ENCODE measurements around the gene MCM6. TPM values are rescaled to one million over a fixed set of nuclear protein-coding genes. Genes with fewer than 3 reads are reported as not detected.

The MCM6 gene
- total RNA-seq, 1 experiment from 2014 or later = 113 TPM

DNA sequence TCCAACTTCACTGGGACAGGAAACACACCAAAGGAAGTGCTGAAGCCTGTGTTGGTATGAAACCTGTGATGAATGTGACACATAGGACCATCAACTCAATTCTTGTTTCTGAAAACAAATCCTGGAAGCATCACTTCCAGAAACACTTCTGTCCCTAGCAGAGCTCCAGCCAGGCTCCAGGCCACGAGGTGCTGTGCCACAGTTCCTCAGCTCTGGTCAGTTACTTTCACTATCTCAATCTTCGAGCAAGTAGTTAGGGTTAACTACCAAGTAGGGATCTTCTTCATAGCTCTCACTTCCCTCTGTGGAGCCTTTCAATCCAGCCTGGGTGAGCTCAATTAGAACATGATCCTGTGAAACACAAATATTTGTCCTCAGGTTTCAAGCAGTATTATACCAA is 35.6 kb downstream of the MCM6 start:
- no peak overlapping the region for H3K14ac ChIP-seq (ENCODE audit: insufficient read depth, low read length)
- H3K4me1 ChIP-seq (ENCODE audit: insufficient read depth, low read length) = no peaks in the 10 kb centered on the region
- no peak overlapping the region for H3K9ac ChIP-seq (ENCODE audit: extremely low read depth, insufficient read length, low read length)
- H2BK12ac ChIP-seq (ENCODE audit: insufficient read length, low read depth, low read length) = no peak overlapping the region
- H4K5ac ChIP-seq (ENCODE audit: insufficient read length, low read depth, low read length) = no peak overlapping the region
- H3K4me1 Mint-ChIP-seq = no peaks in the 10 kb centered on the region; a peak in 1 of 4 replicates
- H4K91ac ChIP-seq (ENCODE audit: insufficient read length, low read depth, low read length) = no peak overlapping the region
- H3K4ac ChIP-seq (ENCODE audit: low read depth, low read length) = no peak overlapping the region
- no peak overlapping the region for H3K56ac ChIP-seq (ENCODE audit: insufficient read length, low read depth, low read length)
- no peak overlapping the region for H3K27ac ChIP-seq (ENCODE audit: insufficient read length, low read depth, low read length)
- H2AFZ ChIP-seq (ENCODE audit: low read length) = no peak overlapping the region
- H3K23me2 ChIP-seq (ENCODE audit: insufficient read length, low read depth, low read length, poor library complexity, severe bottlenecking) = no peaks in the 10 kb centered on the region
- H3K4me3 Mint-ChIP-seq = no peak overlapping the region
- H3K9me3 Mint-ChIP-seq = no peaks in the 10 kb centered on the region
- H3K36me3 Mint-ChIP-seq (ENCODE audit: insufficient read depth in 1 of 3, low read depth in 3 of 3) = peaks cover 23 to 49% (median 47%) of the 10 kb centered on the region in 3 experiments
- no peak overlapping the region for H2BK15ac ChIP-seq (ENCODE audit: low read depth, low read length)
- H4K20me1 ChIP-seq (ENCODE audit: control insufficient read depth, insufficient read depth, insufficient read length) = no peaks in the 10 kb centered on the region
- no peaks in the 10 kb centered on the region for H3K27me3 Mint-ChIP-seq (ENCODE audit: low read depth)
- no peak for DNase-seq
- TF ChIP-seq CTCF (conservative IDR thresholded peaks at IDR 0.05) = no peak
- H2BK5ac ChIP-seq (ENCODE audit: insufficient read length, low read length) = no peak overlapping the region
- H2AK5ac ChIP-seq (ENCODE audit: insufficient read length, low read length) = no peak overlapping the region
- no peak overlapping the region for H3T11ph ChIP-seq (ENCODE audit: low read length)
- no CpG with 5 or more reads among the region's 2 CpGs for WGBS (ENCODE audit: extremely low coverage, insufficient read length, low lambda C conversion rate)
- H3K18ac ChIP-seq (ENCODE audit: insufficient read length, low read depth, low read length) = no peak overlapping the region
- no peaks in the 10 kb centered on the region for H3K27me3 ChIP-seq (ENCODE audit: insufficient read depth, low read length)
- no peak overlapping the region for H3K23ac ChIP-seq (ENCODE audit: insufficient read length, low read depth, low read length)
- no peak overlapping the region for H3K27ac Mint-ChIP-seq
- H3K79me1 ChIP-seq (ENCODE audit: insufficient read depth, low read depth, low read length, poor library complexity, severe bottlenecking) = no peaks in the 10 kb centered on the region
- H2BK20ac ChIP-seq (ENCODE audit: low read depth, low read length, poor library complexity, severe bottlenecking) = no peak overlapping the region
- H4K8ac ChIP-seq (replicated peaks; ENCODE audit: insufficient read length, low read depth, low read length) = no peak overlapping the region
- no peaks in the 10 kb centered on the region for H3K9me3 ChIP-seq (ENCODE audit: control insufficient read depth, low read depth, low read length)
- H2BK120ac ChIP-seq (ENCODE audit: low read depth, low read length, poor library complexity, severe bottlenecking) = no peak overlapping the region
- H3K79me2 ChIP-seq (ENCODE audit: insufficient read depth, low read length) = no peaks in the 10 kb centered on the region
- no peak overlapping the region for H3K4me2 ChIP-seq (ENCODE audit: insufficient read depth, insufficient read length, low read length)

All from H9 (cell line).